Skin of body (tissue), 2 donors: ENCODE data around the gene DBNL. TPM values are rescaled to one million over a fixed set of nuclear protein-coding genes. Genes with fewer than 3 reads are reported as not detected.

Source experiments
- DNase-seq: peaks from one replicate; lab custom pipeline; 2025; lab: John Stamatoyannopoulos, UW
- total RNA-seq: library from RNA; depleted of rRNA; stranded (reverse); fragments of >200 nt; gene quantifications from one replicate; pipeline ENCODE4 v1.2.3, GENCODE V29; 2014

Gene DBNL
- total RNA-seq, 1 donor from 2014 or later = 47.2 TPM

DNA sequence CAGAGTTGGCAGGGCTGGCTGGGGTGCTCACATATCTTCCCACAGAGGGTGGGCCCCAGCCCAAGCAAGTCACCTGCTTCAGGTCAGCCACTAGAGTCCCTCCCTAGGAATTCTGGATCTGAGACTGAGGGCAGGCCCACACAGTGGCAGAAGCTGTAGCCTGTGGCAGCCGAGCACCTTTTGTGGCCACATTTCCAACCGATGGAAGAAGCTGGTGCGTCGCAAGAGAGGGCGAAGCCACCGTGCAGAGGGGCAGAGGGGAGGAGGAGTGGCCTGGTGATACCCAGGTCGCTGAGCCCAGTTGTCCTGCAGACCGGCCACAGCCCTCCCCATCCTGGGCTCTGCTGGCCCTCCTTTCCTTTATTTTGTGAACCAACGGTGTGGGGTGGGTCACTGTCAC, 32.6 kb downstream of the DBNL start:
- no peak for DNase-seq

DNA sequence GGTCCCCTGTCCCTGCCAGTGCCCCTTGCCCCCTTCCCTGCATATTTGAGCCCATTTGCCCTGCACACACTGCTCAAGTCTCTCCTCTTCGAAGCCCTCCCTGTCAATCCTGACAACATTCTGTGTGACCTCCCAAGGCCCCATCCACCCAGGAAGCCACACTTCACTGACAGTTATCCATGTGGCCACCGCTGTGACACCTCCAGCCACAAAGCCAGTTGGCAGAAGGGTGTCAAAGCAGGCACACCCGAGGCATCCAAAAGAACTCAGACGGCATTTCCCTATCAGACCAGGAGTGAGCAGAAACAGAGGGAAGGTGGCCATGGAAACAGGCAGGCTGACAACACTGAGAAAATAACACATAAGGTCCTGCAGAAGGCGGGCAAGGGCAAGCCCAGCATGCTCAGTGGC, 33.2 kb downstream of the DBNL start:
- no peak for DNase-seq

DNA sequence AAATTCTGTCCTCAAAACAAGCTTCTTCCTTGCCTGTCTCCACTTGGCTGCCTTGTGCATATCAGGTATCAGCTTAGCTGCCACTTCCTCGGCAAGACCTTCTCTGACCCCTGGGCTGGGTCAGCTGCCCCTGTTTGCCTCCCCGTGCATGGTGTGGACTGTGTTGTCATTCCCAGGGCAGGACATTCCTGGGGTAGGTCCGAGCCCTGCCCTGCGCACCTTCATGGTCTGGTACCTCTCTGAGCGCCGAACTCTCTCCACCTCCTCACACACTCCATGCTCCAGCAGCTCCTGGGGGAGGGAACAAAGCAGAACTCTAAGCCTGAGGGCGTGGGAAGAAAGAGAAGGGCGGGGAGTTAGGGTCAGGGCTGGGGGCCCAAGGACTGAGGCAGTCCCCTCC, 34.0 kb downstream of the DBNL start:
- no peak for DNase-seq

DNA sequence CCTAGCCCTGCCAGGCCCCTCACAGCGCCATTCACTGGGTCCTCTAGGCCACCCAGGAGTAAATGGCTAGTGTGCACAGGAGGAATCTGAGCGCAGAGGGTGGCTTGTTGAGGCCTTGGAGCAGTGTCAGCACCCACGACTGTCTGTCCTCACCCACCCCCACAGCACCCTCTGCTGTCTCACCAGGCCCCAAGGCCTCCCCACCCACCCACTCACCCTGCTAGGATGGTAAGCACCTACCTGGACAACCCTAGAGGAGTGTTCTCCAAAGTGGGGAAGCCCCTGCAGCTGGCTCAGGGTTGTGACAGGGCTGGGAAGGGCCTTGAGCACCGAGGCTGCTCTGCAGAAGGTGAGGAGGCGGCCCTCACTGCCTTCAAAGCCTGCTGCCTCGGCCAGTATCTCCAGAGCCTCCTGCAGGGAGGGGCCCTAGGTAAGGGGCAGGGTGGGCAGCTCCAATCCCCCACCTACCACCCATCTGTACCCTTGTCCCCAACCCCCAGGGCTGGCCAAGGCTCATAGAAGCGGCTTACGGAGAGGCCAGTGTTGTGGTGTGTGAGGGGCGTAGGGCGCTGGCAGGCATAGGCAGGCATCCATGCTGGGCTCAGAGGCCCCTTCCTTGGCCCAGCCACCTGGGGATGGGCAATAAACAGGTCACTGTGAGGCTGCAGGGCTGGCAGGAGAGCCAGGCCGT, 35.0 kb downstream of the DBNL start:
- no peak for DNase-seq

DNA sequence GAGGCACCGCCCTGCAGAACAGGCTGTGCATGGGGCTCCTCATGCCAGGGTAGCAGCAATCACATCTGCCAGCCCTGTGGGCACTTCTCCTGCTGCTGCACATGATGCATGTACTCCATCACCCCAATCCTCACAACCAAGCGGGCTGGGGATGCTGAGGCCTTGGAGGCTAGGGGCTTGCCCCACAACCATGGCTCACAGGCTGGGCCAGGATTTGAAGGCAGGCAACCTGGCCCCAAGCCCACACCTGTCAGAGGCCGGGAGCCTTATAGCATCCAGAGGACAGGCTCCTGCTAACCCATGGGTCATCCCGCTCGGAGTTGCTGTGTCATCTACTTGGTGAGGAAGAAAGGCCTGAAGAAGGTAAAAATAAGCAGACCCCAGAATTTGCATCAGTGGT, 35.6 kb downstream of the DBNL start:
- DNase-seq = no peak

DNA sequence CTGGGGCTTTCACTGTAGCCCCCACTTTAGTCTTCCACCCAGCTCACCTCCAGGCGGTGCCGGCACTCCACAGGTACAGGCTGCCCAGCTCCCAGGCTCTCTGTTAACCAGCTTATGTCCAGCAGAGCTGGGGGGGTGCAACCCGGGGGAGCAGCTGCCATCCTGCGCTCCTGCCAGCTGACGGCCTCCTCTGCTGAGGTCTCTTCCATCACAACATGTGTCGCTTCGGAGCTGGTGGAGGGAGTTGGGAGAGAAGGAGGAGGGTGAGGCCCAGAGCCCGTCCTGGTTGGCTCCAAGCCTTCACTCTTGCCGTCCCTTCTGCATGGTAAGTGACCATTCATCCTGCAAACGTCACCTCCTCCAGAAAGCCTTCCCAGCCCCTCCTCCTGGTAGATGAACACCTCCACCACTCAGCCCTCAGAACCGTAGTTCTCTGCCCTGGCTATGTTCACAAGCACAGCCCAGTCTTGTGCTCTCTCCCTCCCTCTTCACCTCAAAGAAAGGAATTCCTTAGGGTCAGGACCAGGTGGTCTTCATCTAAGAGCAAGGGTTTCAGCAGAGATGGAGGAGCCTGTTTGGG, 36.3 kb downstream of the DBNL start:
- DNase-seq = no peak

DNA sequence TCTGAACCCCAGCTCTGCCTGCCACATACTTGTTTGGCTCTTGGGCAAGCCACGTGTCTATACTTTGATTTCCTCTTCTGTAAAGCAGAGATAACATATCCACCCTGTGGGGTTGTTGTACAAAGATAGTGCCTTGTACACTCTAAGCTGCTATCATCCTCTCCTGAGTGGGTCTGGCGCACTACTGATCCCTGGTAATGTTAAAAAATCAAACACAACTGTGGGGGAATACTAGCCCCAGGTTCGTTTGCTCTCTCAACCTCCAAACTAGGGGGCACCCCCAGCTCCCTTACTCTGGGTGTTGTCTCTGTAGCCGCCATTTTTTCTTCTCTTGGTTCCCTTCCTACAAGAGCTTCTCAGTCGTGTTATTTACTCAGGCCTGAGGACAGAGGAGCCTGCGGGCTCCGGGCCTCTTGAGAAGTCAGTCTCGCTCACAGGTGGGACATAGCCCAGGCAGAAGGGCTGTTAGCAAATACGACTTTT, 36.8 kb downstream of the DBNL start:
- no peak for DNase-seq

DNA sequence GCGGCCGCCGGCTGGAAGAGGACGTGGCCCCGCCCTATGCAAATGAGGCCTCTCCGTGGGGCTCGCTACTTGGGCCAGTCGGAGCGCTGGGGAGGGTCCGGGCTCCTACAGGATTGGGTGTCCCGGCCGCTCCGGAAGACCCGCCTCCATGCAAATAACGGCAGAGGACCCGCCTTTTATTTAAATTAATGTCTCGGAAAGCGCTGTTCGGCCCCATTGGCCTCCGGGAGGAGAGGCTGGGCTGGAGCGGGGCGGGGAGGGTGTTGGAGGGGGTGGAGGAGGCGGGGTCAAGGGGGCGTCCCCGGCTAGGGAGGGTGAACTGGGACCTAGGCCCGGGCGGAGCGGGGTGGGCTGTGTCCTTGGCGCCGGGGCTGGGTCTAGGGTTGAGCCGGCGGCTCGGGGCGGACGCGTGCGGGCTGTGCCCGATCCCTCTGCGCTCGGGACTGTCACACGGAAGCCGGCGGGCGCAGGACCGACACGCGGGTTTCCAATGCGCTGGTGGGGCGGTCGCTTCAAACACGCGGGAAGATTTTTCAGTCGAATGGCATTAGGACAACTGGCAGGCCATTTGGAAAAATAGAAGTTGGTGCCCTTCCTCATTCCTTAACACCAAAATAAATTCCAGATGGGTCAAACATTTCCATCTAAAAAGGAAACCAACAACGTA, 38.2 kb downstream of the DBNL start:
- DNase-seq = peak; percentile 98

DNA sequence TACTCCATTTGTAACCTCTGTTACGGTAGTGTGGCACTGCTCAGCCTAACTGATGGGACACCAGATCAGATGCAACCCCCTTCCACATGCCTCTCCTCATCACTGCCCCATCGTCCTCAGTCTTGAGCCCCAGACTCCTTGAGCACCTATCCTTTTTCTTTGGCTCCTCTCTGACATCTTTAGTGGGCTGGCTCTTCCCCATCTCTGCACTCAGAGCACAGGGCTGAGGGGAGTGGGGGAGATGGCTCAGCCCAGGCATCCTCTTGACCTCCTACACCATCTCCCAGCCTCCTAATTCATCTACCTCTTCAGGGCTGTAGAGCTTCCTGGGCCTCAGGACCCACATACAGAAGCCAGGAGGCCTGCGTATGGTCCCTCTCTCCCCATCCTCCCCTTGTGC, 39.3 kb downstream of the DBNL start:
- no peak for DNase-seq

DNA sequence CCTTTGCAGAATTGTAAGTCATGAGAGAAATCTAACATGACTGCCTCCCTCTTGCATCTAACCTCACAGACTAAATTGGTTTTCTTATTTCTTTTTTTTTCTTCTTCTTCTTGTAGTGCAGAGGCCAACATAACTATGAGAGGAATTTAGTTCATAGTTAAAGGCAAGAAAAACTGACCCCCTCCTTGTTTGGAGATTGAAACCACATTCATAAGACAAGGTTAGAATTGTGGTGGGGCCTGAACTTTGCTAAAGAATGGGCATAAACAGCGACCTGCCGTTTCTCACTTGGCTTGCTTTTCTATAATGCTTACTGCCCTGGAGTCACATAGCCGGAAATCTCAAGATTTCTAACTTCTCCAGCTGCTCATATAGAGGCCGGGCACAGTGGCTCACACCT, 40.2 kb downstream of the DBNL start:
- DNase-seq = no peak

DNA sequence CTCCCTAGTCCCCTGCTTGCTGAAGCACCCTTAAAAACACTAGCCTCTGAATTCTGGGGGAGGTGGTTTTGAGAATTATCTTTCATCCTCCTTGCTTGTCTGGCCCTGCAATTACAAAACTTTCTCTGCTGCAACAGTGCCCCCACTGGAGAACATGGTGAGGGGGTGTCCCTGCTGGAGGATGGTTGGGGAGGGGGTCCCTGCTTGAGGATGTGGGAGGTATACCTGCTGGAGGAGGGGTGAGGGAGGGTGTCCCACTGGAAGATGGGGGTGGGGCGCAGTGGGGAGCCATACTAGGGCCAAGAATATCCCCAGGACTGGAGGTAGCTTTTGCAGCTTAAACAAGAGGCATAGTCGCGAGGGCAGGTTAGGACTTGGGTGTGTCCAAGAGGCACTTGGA, 41.0 kb downstream of the DBNL start:
- no peak for DNase-seq

DNA sequence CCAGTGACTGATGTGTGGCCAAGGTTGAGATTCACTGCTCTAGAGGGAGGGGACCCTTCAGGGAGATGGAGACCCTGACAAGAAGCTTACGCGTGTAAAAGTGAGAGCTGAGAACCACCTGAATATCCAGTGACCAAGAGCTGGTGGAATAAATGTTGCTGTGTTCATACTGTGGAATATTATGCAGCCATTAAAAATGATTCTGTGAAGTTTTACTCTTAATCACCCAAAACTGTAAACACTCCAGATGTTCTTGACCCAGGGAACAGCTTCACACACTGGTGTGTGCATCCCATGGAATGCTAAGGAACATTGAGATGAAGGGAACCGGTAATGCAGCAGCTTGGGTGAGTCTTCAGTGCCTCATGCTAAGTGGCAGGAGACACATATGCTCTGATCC, 42.1 kb downstream of the DBNL start:
- no peak for DNase-seq

DNA sequence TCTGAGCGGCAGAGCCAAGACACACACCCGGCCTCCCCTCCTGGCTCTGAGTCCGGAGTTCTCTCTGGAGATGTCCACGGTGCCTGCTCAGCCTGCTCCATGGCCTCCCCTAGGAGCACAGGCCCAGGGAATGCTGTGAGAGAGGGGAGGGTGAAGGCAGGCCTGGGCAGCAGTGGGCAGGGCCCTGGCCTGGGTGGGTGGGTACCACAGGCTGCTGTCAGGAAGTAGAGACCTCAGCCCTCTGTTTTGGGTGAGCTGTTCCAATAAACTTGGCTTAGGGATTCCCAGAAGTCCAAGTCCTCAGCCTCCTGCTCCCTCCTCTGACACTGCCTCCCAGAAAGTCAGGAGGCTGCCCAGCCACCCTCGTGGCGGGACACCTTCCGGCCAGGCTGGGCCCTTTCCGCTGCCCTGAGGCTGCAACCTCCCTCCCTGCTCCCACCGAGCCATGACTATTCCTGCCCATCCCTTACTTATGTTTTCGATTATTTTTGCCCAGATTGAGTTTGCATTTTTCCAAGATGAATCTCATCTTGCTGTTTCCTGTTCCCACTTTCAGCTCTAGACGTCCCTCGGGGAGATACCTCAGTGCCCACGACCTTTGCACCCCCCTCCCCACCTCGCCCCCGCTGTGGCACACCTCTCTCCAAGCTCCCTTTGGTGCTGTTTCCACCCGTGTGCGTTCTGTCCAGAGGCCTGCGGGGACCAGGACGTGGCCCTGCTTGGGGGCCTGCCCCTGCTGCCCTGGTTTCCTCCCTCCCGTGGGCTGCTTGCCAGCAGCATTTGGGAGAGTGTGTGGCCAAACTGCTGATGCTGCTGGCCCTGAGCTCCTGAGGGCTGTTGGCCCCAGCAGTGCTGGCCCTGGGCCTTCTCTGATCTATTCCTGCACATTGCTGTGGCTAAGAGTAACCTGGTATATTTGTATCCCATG, 43.7 kb downstream of the DBNL start:
- peak; percentile 21 for DNase-seq

DNA sequence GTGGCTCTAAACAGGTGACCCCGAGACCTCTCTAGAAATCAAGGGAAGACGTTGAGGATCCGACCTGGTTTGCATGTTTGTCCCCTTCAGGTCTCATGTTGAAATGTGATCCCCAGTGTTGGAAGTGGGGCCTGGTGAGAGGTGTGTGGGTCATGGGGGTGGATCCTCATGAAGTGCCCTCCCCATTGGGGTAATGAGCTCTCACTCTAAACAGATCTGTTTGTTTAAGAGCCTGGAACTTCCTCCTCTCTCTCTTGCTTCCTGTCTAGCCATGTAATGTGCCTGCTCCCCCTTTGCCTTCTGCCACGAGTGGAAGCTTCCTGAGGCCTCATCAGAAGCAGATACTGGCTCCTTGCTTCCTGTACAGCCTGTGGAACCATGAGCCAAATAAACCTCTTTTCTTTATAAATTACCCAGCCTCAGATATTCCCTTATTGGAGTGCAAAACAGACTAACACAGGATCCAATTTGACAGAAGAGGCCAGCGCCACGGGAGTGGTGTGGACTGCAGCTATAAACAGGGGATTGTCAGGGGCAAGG, 48.7 kb downstream of the DBNL start:
- DNase-seq = no peak

DNA sequence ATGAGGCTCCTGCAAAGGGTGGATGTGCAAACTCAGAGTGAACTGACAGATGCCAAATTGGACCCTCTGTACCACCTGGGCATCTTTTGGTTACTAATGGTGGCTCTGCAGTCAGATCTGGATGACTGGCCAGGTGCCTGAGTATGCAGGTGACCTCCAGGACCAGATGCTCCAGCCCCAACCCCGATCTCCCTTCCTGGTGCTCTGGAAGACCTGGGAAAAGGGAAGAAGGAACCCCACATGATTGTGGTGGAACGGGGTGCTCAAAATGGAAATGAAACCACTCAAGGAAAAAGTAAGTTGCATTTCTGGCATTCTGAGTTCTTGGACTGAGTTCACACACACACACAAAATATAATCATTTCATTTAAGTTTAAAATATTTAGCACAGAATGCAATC, 49.9 kb downstream of the DBNL start:
- no peak for DNase-seq

DNA sequence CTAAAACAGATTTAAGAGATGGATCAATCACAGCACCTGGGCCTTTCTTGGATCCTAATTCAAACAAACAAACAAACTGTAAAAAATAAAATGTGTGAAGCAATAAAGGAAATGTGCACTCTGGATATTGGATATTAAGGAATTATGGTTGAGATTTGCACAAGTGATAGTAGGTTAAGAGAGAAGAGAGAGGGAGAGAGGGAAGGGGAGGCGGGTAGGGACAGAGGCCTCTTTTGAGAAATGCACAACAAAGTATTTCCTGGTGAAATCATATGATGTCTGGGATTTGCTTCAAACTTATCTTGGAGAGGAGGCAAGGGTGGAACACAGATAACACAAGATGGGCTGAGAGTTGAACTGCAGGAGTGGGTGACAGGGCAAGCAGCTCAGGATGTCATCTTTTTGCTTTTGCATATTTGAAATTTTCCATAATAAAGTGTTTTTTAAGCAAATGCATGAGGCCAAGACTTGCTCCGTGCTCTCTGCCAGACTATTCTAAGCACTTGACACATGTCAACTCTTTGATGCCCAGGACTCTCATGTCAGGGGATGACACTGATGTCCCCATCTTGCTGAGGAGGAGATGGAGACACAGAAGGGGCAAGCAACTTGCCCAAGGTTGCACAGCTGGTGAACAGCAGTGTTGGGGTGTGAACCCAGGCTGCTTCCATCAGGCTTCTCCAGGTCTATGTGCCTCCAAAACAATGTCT, 50.5 kb downstream of the DBNL start:
- peak; percentile 30 for DNase-seq

DNA sequence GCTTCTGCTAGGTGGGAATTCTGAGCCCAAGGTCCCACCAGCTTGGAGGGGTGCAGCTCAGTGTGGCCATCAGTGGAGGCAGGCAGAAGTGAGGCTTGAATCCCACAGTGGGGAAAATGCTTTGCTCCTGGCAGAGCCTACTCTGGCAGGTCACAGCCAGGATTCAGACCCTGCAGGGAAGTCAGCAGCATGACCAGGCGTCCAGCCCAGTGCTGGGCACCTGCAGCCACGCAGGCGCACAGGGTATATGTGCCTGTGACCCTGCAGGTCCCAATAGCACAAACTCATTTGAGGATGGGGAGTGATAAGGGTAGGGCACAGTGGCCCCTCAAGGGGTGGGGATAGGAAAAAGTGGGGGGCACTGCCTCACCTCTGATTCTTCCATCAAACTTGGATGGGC, 51.3 kb downstream of the DBNL start:
- no peak for DNase-seq

DNA sequence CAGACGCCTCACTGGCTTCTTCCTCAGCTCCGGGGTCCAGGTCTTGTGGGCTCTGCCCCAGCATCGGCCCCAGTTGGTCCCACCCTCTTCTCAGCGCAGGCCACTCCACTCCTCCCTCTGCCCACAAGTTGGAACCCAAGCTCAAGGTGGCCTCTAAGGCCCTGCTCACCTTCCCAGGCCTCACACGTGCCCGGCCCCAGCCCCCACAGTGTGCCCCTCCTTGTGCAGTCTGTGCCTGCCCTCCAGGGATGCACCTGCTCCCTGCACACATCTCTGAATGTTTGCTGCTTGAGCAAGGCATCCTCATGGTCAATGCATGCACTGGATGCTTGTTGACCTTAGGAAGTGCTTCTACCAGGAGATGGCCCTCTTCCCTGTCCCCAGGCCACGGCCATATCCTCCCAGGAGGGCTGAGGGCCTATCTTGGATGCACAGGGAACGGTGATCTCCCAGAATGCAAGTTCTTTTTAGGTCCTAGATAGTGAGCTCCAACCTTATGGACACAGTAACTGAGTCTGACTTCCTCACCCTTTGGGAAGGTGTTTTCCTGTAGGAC, 51.9 kb downstream of the DBNL start:
- DNase-seq = no peak

DNA sequence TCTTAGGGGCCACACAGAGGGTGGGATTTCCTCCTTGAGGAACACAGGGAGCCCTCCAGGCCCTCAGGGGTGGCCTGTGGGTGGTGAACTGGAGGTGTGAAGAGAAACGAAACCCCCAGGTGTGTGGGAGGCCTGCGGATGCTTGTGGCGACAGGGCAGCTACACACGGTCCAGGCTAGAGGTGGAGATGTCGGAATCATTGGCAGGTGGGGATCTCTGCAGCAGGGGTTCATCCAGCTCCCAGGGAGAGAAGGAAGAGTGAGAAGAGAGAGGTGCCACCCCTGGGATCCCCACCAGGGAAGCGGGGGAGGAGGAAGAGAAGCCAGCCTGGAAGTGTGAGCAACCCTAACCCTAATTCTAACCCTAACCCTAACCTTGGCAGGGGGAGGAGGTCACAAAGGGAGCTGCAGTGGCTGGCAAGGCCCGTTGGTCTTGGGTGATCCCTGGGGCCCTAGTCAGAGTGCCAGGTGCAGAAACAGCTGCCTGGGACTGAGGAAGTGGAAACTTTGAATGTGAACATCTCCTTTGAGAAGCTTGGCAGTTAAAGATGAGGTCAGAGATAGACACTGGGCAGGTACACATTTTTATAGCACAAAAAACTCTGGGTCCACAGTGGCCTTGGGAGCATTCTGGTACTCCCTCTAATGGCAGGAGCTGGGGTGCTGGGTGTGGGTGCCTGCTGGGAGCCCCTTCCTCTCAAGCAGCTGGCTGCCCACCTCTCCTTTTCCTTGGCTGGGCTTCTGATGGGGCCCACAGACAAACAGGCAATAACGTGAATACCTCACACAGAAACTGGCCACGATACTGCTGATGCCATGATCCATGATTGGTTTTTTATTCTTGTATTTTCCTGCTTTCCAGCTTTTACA, 52.8 kb downstream of the DBNL start:
- DNase-seq = no peak
